HFFc6 (cell line): Measurements from ENCODE around the gene PSPC1. TPM values are rescaled to one million over a fixed set of nuclear protein-coding genes. Genes with fewer than 3 reads are reported as not detected.

Experiments used
- DNase-seq: peaks from one replicate; pipeline ENCODE4 v3.0.0-alpha.2; 2018
- H3K27ac Mint-ChIP-seq: 2 replicates; pipeline ENCODE4 v1.8.0; 2020; ENCODE audit warnings: mild to moderate bottlenecking, mixed read lengths
- H3K27me3 Mint-ChIP-seq: 2 replicates; pipeline ENCODE4 v1.8.0; 2021; ENCODE audit warnings: mild to moderate bottlenecking, moderate library complexity, mixed read lengths; ENCODE audit not compliant: insufficient read depth
- H3K36me3 Mint-ChIP-seq: 2 replicates; pipeline ENCODE4 v1.8.0; 2021; ENCODE audit warnings: low read depth, mixed read lengths
- H3K4me1 Mint-ChIP-seq: 2 replicates; pipeline ENCODE4 v1.8.0; 2020; ENCODE audit warnings: low read depth, mixed read lengths
- H3K4me3 Mint-ChIP-seq: 2 replicates; pipeline ENCODE4 v1.8.0; 2020; ENCODE audit warnings: mild to moderate bottlenecking, moderate library complexity, mixed read lengths
- H3K9me3 Mint-ChIP-seq: 2 replicates; pipeline ENCODE4 v1.8.0; 2020; ENCODE audit warnings: mild to moderate bottlenecking, mixed read lengths
- CTCF ChIP-seq: fragments of 200-600 bp; sonication (generic); IDR thresholded peaks from 2 replicates; pipeline ENCODE4 v1.5.0; 2021; ENCODE audit warnings: antibody characterized with exemption, mild to moderate bottlenecking
- total RNA-seq, 6 experiments: library from RNA; stranded (reverse); fragmentation: NEBNext Ultra II Directional; extraction: Animal tissue kit (Norgen Biotek cat#: 25700); gene quantifications; 2 replicates in 1 of 6; 3 replicates in 5 of 6; pipeline ENCODE4 v1.2.3, GENCODE V29; 2021

PSPC1 gene
- total RNA-seq, 6 experiments from 2014 or later = 35.7 to 41.0 (median 40.0) TPM

- H3K4me1 Mint-ChIP-seq = no peaks in the 10 kb centered on the region
- peaks cover 42% of the 10 kb centered on the region for H3K36me3 Mint-ChIP-seq
These were observed 119.2 kb downstream of the PSPC1 start for GRCh38 chr13:19663416-19663979.

GRCh38 chr13:19661561-19661960 is 121.2 kb downstream of the PSPC1 start:
- Mint-ChIP-seq H3K4me3 (no peak overlapping the region), H3K36me3 (peaks cover 31% of the 10 kb centered on the region), H3K9me3 (no peaks in the 10 kb centered on the region), H3K27me3 (peaks cover 4% of the 10 kb centered on the region), H3K4me1 (no peaks in the 10 kb centered on the region), H3K27ac (no peak overlapping the region)
- DNase-seq = no peak
- no peak for TF ChIP-seq CTCF

More at GRCh38 chr13:19663416-19663979, 119.2 kb downstream of the PSPC1 start:
- Mint-ChIP-seq H3K27me3 (peaks cover 8% of the 10 kb centered on the region), H3K27ac (no peak overlapping the region), H3K9me3 (no peaks in the 10 kb centered on the region), H3K4me3 (no peak overlapping the region)
- DNase-seq = no peak
- TF ChIP-seq CTCF = no peak

GRCh38 chr13:19661126-19661525 is 121.6 kb downstream of the PSPC1 start:
- Mint-ChIP-seq H3K4me3 (no peak overlapping the region), H3K27ac (no peak overlapping the region), H3K4me1 (no peaks in the 10 kb centered on the region), H3K27me3 (peaks cover 4% of the 10 kb centered on the region), H3K36me3 (peaks cover 31% of the 10 kb centered on the region), H3K9me3 (no peaks in the 10 kb centered on the region)
- no peak for TF ChIP-seq CTCF
- DNase-seq = no peak

- Mint-ChIP-seq H3K4me3 (no peak overlapping the region), H3K27ac (no peak overlapping the region), H3K9me3 (no peaks in the 10 kb centered on the region), H3K27me3 (peaks cover under 1% of the 10 kb centered on the region; the same call in 1 of the 2 replicates), H3K4me1 (no peaks in the 10 kb centered on the region), H3K36me3 (peaks cover 22% of the 10 kb centered on the region)
- no peak for TF ChIP-seq CTCF
- no peak for DNase-seq
These were observed 123.9 kb downstream of the PSPC1 start for GRCh38 chr13:19658831-19659230.

- no peak for DNase-seq
- Mint-ChIP-seq H3K4me3 (no peak overlapping the region), H3K27me3 (no peaks in the 10 kb centered on the region), H3K4me1 (no peaks in the 10 kb centered on the region), H3K9me3 (no peaks in the 10 kb centered on the region), H3K36me3 (peaks cover 19% of the 10 kb centered on the region), H3K27ac (no peak overlapping the region)
- no peak for TF ChIP-seq CTCF
These were observed 124.7 kb downstream of the PSPC1 start for GRCh38 chr13:19657872-19658591.

Other genes starting within 250 kb of the PSPC1 start
- gene TPTE2, start 221.4 kb downstream of the PSPC1 start, total RNA-seq = under 1 TPM in 1 of 6 experiments, not detected in 5; 0.09 TPM
- 10 to 100 TPM; 19.2 to 23.7 (median 20.7) TPM for gene MPHOSPH8, start 149.3 kb downstream of the PSPC1 start, total RNA-seq
- 1 to 10 TPM; 6.8 to 9.3 (median 8.6) TPM for gene ZMYM5, start 80.7 kb upstream of the PSPC1 start, total RNA-seq
- 10 to 100 TPM; 21.3 to 33.6 (median 28.8) TPM for gene ZMYM2, start 175.8 kb upstream of the PSPC1 start, total RNA-seq